HepG2 (cell line): ENCODE measurements around the gene CHI3L1. TPM values are rescaled to one million over a fixed set of nuclear protein-coding genes. Genes with fewer than 3 reads are reported as not detected.

Experiments
- ATAC-seq: fragments of 200-7000 bp; cut with Tn5 transposase; 3 replicates; pipeline ENCODE4 v1.9.1; 2020; ENCODE audit warnings: mild to moderate bottlenecking, moderate library complexity
- BruUV-seq: library from RNA; stranded (reverse); fragments of 400-500 nt; replicated peaks from 2 replicates; lab custom pipeline; 2021; lab: Mats Ljungman, UMichigan
- CTCF ChIA-PET: fragments of 300-600 bp; formaldehyde crosslinking; extraction: SDS; loops from one replicate; lab custom pipeline; 2021; ENCODE audit warnings: low total read pairs, inconsistent platforms, low intra/inter-chr PET ratio; lab: Yijun Ruan, JAX
- POLR2A ChIA-PET: fragments of 350-600 bp; sonication (Branson Sonifier 250); formaldehyde crosslinking; loops from one replicate; lab custom pipeline; 2020; ENCODE audit warnings: antibody characterized with exemption, inconsistent platforms; lab: Yijun Ruan, JAX
- DNase-seq: peaks from one replicate; pipeline ENCODE4 v3.0.0-alpha.2; 2015; ENCODE audit warnings: low spot score
- FAIRE-seq: peaks from 3 replicates; lab custom pipeline; 2011; peaks lifted over from hg19 to GRCh38; lab: Jason Lieb, UNC
- H2AFZ ChIP-seq: one replicate; pipeline ENCODE4 v1.6.1; 2011; ENCODE audit warnings: low read length, inconsistent platforms
- H3K27ac ChIP-seq: fragments of 300-600 bp; 3 replicates; pipeline ENCODE4 v1.8.0; 2011; ENCODE audit warnings: mixed run types, mild to moderate bottlenecking, mixed read lengths, low read length, inconsistent platforms; ENCODE audit not compliant: insufficient read depth; ENCODE audit errors: extremely low read length
- H3K27me3 ChIP-seq, 2 experiments: fragments of 200-600 bp in 1 of 2; 2 replicates in 1 of 2; 3 replicates in 1 of 2; pipeline versions ENCODE4 v1.6.0 to v1.8.0; 2011; ENCODE audit warnings: low read length in 2 of 2, mild to moderate bottlenecking in 2 of 2, moderate library complexity in 2 of 2, inconsistent platforms in 1 of 2; ENCODE audit not compliant: insufficient read depth in 2 of 2, control insufficient read depth in 1 of 2
- H3K36me3 ChIP-seq, 2 experiments: fragments of 200-600 bp in 1 of 2; replicated peaks in 1 of 2; 2 replicates in 1 of 2; 3 replicates in 1 of 2; pipeline versions ENCODE4 v1.5.1 to v1.8.0; 2011; ENCODE audit warnings: low read length in 2 of 2, inconsistent platforms in 1 of 2; ENCODE audit not compliant: insufficient read depth in 2 of 2, control insufficient read depth in 1 of 2
- H3K4me1 ChIP-seq: 2 replicates; pipeline ENCODE4 v1.5.1; 2012; ENCODE audit warnings: low read length, inconsistent platforms; ENCODE audit not compliant: insufficient read depth
- H3K4me2 ChIP-seq: 2 replicates; pipeline ENCODE4 v1.6.0; 2011; ENCODE audit warnings: low read depth, low read length, inconsistent platforms
- H3K4me3 ChIP-seq, 3 experiments: fragments of 200-600 bp in 1 of 3; sonication (generic), shearing (Covaris generic) in 1 of 3; replicated peaks in 1 of 3; 2 replicates each; pipeline ENCODE4 v1.5.1; 2011 to 2016; ENCODE audit warnings: low read length in 3 of 3, inconsistent platforms in 2 of 3, low read depth in 2 of 3, mild to moderate bottlenecking in 2 of 3, control low read depth in 1 of 3, mixed read lengths in 1 of 3; ENCODE audit not compliant: insufficient read depth in 1 of 3
- H3K79me2 ChIP-seq: one replicate; pipeline ENCODE4 v1.6.1; 2011; ENCODE audit warnings: low read length, inconsistent platforms; ENCODE audit not compliant: insufficient read depth
- H3K9ac ChIP-seq: 2 replicates; pipeline ENCODE4 v1.6.0; 2011; ENCODE audit warnings: mild to moderate bottlenecking, low read depth, low read length, inconsistent platforms; ENCODE audit not compliant: insufficient read depth
- H3K9me3 ChIP-seq: 2 replicates; pipeline ENCODE4 v1.5.1; 2012; ENCODE audit warnings: mild to moderate bottlenecking, low read length
- H4K20me1 ChIP-seq: 2 replicates; pipeline ENCODE4 v1.6.0; 2011; ENCODE audit warnings: inconsistent platforms, mild to moderate bottlenecking, low read length, moderate library complexity; ENCODE audit not compliant: insufficient read depth
- BRF2 ChIP-seq: sonication (generic); formaldehyde crosslinking; IDR thresholded peaks from 2 replicates; pipeline ENCODE4 v1.8.1; 2022; ENCODE audit warnings: mild to moderate bottlenecking, missing genetic modification reagents
- CSRNP2 ChIP-seq: sonication (generic); formaldehyde crosslinking; conservative IDR thresholded peaks from 2 replicates; pipeline ENCODE4 v1.8.0; 2022; ENCODE audit warnings: low read depth, missing genetic modification reagents
- E2F2 ChIP-seq: sonication (generic); formaldehyde crosslinking; IDR thresholded peaks from 2 replicates; pipeline ENCODE4 v1.4.0; 2020; ENCODE audit warnings: missing genetic modification reagents, borderline replicate concordance
- ELF1 ChIP-seq: sonication (generic); formaldehyde crosslinking; IDR thresholded peaks from 2 replicates; pipeline ENCODE4 v1.4.0; 2020; ENCODE audit warnings: missing genetic modification reagents
- GABPB1 ChIP-seq: IDR thresholded peaks from 2 replicates; pipeline ENCODE4 v1.6.1; 2016; ENCODE audit warnings: mild to moderate bottlenecking, missing genetic modification reagents, moderate library complexity, missing compliant biosample characterization
- GZF1 ChIP-seq: sonication (generic); formaldehyde crosslinking; IDR thresholded peaks from 2 replicates; pipeline ENCODE4 v1.5.1; 2020; ENCODE audit warnings: mild to moderate bottlenecking, missing genetic modification reagents
- MTA1 ChIP-seq: sonication (generic); formaldehyde crosslinking; IDR thresholded peaks from 2 replicates; pipeline ENCODE4 v1.4.0; 2020; ENCODE audit warnings: missing genetic modification reagents, mild to moderate bottlenecking, borderline replicate concordance
- RFXAP ChIP-seq: sonication (generic); formaldehyde crosslinking; IDR thresholded peaks from 2 replicates; pipeline ENCODE4 v1.4.0; 2020; ENCODE audit warnings: missing genetic modification reagents, borderline replicate concordance
- TAF15 ChIP-seq: fragments of 200-400 bp; formaldehyde crosslinking; IDR thresholded peaks from one replicate; pipeline ENCODE4 v1.6.1; 2018; ENCODE audit warnings: mild to moderate bottlenecking, low read depth, low read length; ENCODE audit not compliant: poor library complexity, severe bottlenecking
- ZNF282 ChIP-seq: fragments of 450-650 bp; IDR thresholded peaks from 2 replicates; pipeline ENCODE4 v1.6.1; 2018; ENCODE audit not compliant: partially characterized antibody
- ZNF678 ChIP-seq: sonication (generic); formaldehyde crosslinking; IDR thresholded peaks from 2 replicates; pipeline ENCODE4 v1.4.0; 2020; ENCODE audit warnings: mild to moderate bottlenecking, missing genetic modification reagents
- ZNF878 ChIP-seq: sonication (generic); formaldehyde crosslinking; IDR thresholded peaks from 2 replicates; pipeline ENCODE4 v1.8.1; 2023; ENCODE audit warnings: mild to moderate bottlenecking, missing genetic modification reagents, moderate library complexity
- WGBS: methylation state at CpG from one replicate; pipeline ENCODE4 v1.1.6; 2017; ENCODE audit warnings: low lambda C conversion rate; 5-methylcytosine and 5-hydroxymethylcytosine counted together
- in situ Hi-C: cut with HindIII; loops from 2 replicates; pipeline ENCODE4 v1.10.0; 2017; ENCODE audit warnings: low pct_unique_long_range_greater_than_20kb; ENCODE audit not compliant: extremely low pct_ligation_motif_present
- intact Hi-C: fragments of 100-400 bp; cut with micrococcal nuclease; formaldehyde crosslinking; loops from one replicate; pipeline ENCODE4 v1.10.0; 2022; ENCODE audit not compliant: unreplicated experiment
- polyA plus RNA-seq, 8 experiments: library from polyadenylated mRNA; depleted of rRNA in 3 of 8; stranded (reverse) in 7 of 8; unstranded in 1 of 8; fragments of >200 nt; fragmentation: Illumina TruSeq in 4 of 8; extraction: Trizol in 4 of 8; gene quantifications; 2 replicates each; pipeline versions ENCODE4 v1.2.1 to v1.2.3, GENCODE V29; 2011 to 2016; ENCODE audit warnings: low read depth in 4 of 8, missing spikeins in 1 of 8, mixed read lengths in 1 of 8; ENCODE audit not compliant: insufficient read depth in 1 of 8
- total RNA-seq, 5 experiments: library from RNA; depleted of rRNA; stranded (reverse); fragments of >200 nt; fragmentation: Illumina TruSeq; extraction: Trizol; gene quantifications; 2 replicates each; pipeline ENCODE4 v1.2.3, GENCODE V29; 2016; ENCODE audit warnings: low read depth in 1 of 5

Gene CHI3L1
- total and polyA plus RNA-seq, 2 of the 13 experiments (the other 11 are each of a cell fraction or from before 2014, with no cell fraction given): 0.09 to 0.13 TPM

- TF ChIP-seq RFXAP (no peak), BRF2 (CRISPR knock-in tag) (no peak)
Measured at GRCh38 chr1:203151362-203152157, 34.9 kb downstream of the CHI3L1 start (continued).

GRCh38 chr1:203150511-203151297 is 35.8 kb downstream of the CHI3L1 start:
- Histone ChIP-seq H3K36me3 (no peaks in the 10 kb centered on the region), H3K79me2 (no peaks in the 10 kb centered on the region), H3K4me3 (no peak overlapping the region), H3K27ac (no peak overlapping the region), H3K9me3 (no peaks in the 10 kb centered on the region), H4K20me1 (no peaks in the 10 kb centered on the region), H3K4me2 (no peak overlapping the region), H2AFZ (no peak overlapping the region), H3K27me3 (peaks cover 2 to 21% of the 10 kb centered on the region in 2 experiments; a peak in 2 of 5 replicates), H3K4me1 (no peaks in the 10 kb centered on the region), H3K9ac (no peak overlapping the region)
- TF ChIP-seq GZF1 (CRISPR knock-in tag) (no peak), ZNF282 (no peak), ELF1 (no peak), ZNF878 (CRISPR knock-in tag) (no peak), ZNF678 (CRISPR knock-in tag) (no peak), E2F2 (no peak), MTA1 (CRISPR knock-in tag) (no peak), GABPB1 (CRISPR knock-in tag) (no peak), TAF15 (no peak), CSRNP2 (no peak)
- intact Hi-C loops: no loop called here
- FAIRE-seq (no peak), DNase-seq (no peak), ATAC-seq (no peak)
- 50% methylated on average over 2 of the region's 9 CpGs for WGBS
- ChIA-PET POLR2A (no interaction called here), CTCF (no interaction called here)
- no TSS peak for BruUV-seq
- in situ Hi-C loops: no loop called here
